Fibroblast of pulmonary artery (primary cell): Measurements from ENCODE around the gene PLIN4.

ENCODE experiments used
- DNase-seq: peaks from one replicate; pipeline ENCODE4 v3.0.0-alpha.2; 2010; ENCODE audit warnings: low read depth
- H3K4me3 ChIP-seq: replicated peaks from 2 replicates; pipeline ENCODE4 v1.5.1; 2011; ENCODE audit warnings: low read depth, mild to moderate bottlenecking, control low read depth, low read length, moderate library complexity
- TF ChIP-seq, protein P1 (sequence below): IDR thresholded peaks from 2 replicates; pipeline ENCODE4 v1.5.1; 2011; ENCODE audit warnings: mild to moderate bottlenecking, control low read depth, low read length, inconsistent platforms; ENCODE audit errors: missing control alignments

PLIN4 gene

DNA sequence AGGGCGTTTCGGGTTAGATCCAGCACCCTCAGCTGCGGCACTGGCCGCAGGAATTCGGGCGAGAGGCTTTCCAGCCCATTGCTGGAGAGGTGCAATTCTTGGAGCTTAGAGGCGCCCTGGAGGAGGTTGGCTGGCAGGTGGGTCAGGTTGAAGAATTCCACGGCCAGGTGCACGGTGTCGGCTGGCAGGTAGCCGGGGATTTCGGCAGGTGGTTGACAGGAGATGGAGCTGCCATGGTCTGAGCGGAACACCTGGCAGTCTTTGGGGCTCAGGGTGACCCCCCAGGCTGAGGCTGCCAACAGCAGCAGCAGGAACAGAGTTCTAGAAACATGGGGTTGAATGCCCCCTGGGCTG, 20.3 kb upstream of the PLIN4 start:
- TF ChIP-seq, protein P1, sequence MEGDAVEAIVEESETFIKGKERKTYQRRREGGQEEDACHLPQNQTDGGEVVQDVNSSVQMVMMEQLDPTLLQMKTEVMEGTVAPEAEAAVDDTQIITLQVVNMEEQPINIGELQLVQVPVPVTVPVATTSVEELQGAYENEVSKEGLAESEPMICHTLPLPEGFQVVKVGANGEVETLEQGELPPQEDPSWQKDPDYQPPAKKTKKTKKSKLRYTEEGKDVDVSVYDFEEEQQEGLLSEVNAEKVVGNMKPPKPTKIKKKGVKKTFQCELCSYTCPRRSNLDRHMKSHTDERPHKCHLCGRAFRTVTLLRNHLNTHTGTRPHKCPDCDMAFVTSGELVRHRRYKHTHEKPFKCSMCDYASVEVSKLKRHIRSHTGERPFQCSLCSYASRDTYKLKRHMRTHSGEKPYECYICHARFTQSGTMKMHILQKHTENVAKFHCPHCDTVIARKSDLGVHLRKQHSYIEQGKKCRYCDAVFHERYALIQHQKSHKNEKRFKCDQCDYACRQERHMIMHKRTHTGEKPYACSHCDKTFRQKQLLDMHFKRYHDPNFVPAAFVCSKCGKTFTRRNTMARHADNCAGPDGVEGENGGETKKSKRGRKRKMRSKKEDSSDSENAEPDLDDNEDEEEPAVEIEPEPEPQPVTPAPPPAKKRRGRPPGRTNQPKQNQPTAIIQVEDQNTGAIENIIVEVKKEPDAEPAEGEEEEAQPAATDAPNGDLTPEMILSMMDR: no peak
- no peak for DNase-seq
- no peak overlapping the region for H3K4me3 ChIP-seq

DNA sequence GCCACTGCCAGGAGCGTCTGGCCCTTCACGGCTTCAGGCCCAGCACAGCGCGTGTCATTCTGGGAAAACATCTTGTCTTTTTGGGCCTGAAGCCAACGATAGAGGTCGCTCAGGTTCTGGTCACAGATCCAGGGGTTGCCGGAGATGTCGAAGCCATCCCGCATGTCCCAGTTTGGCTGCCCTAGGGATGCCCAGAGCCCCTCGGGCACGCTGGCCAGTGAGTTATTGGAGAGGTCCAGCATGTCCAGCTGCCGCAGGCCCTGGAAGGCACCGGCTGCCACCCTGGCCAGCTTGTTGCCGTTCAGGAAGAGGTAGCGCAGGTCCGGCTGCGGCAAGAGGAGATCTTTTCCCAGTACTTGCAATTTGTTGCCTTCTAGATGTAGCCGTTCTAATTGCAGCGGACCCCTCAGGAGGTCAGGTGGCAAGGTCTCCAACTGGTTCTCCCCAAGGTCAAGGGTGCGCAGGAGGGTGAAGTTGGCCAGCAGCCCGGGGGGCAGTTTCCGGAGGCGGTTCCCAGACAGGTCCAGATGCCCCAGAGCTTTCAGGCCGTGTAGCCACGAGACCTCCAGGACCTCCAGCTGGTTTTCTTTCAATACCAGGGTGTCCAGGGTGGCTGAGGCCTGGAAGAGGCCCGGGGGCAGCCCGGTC, 19.8 kb upstream of the PLIN4 start:
- TF ChIP-seq, protein P1: no peak
- DNase-seq: no peak
- H3K4me3 ChIP-seq: no peak overlapping the region

DNA sequence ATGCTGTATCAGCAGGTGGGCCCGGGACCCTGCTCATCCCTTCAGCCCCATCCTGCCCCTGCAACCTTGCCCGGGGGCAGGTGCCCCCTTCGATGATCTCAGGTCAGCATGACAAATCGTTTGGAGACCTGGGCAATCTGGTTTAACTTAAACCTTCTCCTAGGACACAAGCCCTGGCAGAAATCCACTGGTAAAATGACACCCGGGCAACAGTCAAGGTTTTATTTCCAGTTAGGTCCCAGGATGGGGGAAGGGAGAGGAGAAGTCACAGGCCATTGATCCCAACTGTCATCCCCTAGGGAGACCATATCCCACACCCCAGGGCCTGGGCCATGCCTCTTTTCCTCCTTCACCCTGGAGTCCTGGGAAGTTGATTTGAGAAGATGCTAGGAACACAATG, 18.5 kb upstream of the PLIN4 start:
- TF ChIP-seq, protein P1: no peak
- no peak for DNase-seq
- H3K4me3 ChIP-seq: no peak overlapping the region

DNA sequence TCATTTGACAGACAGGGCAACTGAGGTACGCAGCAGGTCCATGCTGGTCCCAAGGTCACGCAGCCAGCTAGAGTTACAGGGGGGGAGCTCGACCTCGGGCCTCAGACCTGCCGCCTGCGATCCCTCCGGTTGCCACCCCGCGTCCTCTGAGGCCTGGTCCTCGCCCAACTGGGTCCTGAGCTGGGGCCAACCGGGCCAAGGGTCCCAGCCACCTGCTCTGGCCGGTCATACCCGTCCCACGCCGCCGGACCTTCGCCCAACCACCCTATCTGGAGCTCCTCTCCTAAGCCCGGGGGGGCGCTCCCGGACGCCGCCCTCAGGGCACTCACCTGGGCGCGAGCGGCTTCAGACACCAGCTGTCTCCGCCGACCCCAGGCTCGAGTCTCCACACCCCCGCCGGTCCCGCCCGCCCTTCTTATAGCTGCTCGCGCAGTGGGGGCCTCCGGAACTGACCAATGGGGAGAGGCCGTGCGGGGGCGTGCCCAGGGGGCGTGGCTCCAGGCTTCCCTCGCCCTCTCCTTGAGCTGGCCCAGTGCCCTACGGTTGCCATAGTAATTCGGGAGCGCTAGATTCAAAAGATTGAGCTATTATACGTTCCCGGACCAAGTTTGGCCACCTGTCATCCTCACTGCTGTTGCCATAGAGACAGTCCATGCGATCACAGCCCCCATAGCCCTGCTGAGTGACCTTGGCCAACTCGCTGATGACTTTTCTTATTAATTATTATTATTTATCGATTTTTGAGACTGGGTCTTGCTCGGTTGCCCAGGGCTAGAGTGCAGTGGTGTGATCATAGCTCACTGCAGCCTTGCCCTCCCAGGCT, 16.8 kb upstream of the PLIN4 start, which contains the start of gene PLIN5:
Gene PLIN5 (minus strand): TSS at position 389 of the 823 bp plus-strand sequence. CDS start 1,150 bp downstream, outside the sequence.
- H3K4me3 ChIP-seq: peak within 1 kb of the TSS; percentile 27
- TF ChIP-seq, protein P1: no peak
- peak; percentile 68 for DNase-seq

DNA sequence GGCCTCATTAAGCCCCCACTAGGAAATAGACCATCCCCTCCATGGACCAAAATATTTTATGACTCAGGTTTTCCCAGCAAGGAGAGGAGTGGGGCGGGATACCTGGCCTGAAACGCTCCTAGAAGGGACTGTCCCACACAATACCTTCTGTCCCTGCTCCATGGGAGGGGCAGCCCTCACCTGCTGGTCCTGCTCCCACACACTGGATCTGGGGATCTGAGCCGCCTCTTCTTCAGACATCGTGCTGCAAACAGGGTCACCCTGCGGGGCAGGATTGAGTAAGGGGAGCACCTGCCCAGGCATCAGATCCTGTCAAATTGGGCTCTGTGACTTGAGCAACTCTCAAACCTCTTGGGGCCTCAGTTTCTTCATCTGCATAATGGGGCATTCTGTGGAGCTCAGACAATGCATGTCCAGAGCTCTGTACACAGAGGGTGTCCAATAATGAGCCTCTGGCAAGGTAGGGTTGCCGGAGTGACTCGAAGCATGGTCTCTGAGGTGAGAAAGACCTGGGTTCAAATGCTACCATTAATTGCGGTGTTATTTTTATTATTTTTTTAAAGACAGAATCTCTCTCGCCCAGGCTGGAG, 15.6 kb upstream of the PLIN4 start:
- H3K4me3 ChIP-seq: no peak overlapping the region
- no peak for DNase-seq
- TF ChIP-seq, protein P1: no peak

DNA sequence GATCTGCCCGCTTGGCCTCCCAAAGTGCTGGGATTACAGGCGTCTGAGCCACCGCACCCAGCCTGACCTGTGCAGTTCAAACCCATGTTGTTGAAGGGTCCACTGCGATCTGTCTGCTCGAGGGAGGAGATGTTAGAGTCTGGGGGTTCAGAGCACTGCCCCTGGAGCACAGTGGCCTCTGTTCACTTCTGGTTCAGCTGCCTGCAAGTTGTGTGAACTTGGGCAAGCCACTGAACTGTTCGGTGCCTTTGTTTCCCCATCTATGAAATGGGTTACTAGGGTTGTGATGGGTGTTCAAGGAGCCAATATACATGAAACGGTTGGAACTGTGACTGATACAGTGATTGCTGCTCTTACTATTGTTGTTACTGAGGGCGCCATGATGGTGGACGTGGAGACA, 15.0 kb upstream of the PLIN4 start:
- TF ChIP-seq, protein P1: no peak
- H3K4me3 ChIP-seq: no peak overlapping the region
- no peak for DNase-seq
